Caco-2 (cell line): ENCODE measurements around the gene CCDC195. TPM values are rescaled to one million over a fixed set of nuclear protein-coding genes. Genes with fewer than 3 reads are reported as not detected.

Experiments used
- BruUV-seq: library from RNA; stranded (reverse); fragments of 400-500 nt; replicated peaks from 2 replicates; lab custom pipeline; 2021; lab: Mats Ljungman, UMichigan
- CTCF ChIA-PET: fragments of 300-600 bp; sonication (Branson Sonifier 250); formaldehyde crosslinking; loops from one replicate; lab custom pipeline; 2022; ENCODE audit warnings: antibody characterized with exemption; lab: Charles Lee
- POLR2A ChIA-PET: fragments of 300-600 bp; sonication (Branson Sonifier 250); formaldehyde crosslinking; loops from one replicate; lab custom pipeline; 2022; ENCODE audit warnings: antibody characterized with exemption; lab: Charles Lee
- DNase-seq, 2 experiments: peaks; one replicate each; pipeline versions ENCODE4 v3.0.0 to v3.0.0-alpha.2; 2020 to 2022
- H3K27me3 ChIP-seq: replicated peaks from 2 replicates; pipeline ENCODE4 v1.6.0; 2011; ENCODE audit warnings: low read length; ENCODE audit not compliant: control insufficient read depth, insufficient read depth
- H3K36me3 ChIP-seq: 2 replicates; pipeline ENCODE4 v1.5.1; 2011; ENCODE audit warnings: low read length; ENCODE audit not compliant: control insufficient read depth, insufficient read depth
- H3K4me1 ChIP-seq: fragments of 250-450 bp; sonication (Bioruptor Pico); 2 replicates; pipeline ENCODE4 v1.5.1; 2020; ENCODE audit warnings: mild to moderate bottlenecking
- H3K4me3 ChIP-seq: 2 replicates; pipeline ENCODE4 v1.5.1; 2011; ENCODE audit warnings: low read depth, mild to moderate bottlenecking, control low read depth, low read length
- H3K9me3 ChIP-seq: fragments of 250-450 bp; sonication (Bioruptor Pico); 2 replicates; pipeline ENCODE4 v1.5.1; 2020; ENCODE audit warnings: mild to moderate bottlenecking, moderate library complexity
- H3K27ac Mint-ChIP-seq: one replicate; pipeline ENCODE4 v1.8.0; 2022; ENCODE audit warnings: mixed read lengths; ENCODE audit not compliant: unreplicated experiment
- H3K27me3 Mint-ChIP-seq: one replicate; pipeline ENCODE4 v1.8.0; 2022; ENCODE audit warnings: mixed read lengths; ENCODE audit not compliant: insufficient read depth, unreplicated experiment
- H3K36me3 Mint-ChIP-seq: one replicate; pipeline ENCODE4 v1.8.0; 2022; ENCODE audit warnings: mild to moderate bottlenecking, mixed read lengths; ENCODE audit not compliant: insufficient read depth, unreplicated experiment
- H3K4me1 Mint-ChIP-seq: one replicate; pipeline ENCODE4 v1.8.0; 2022; ENCODE audit warnings: low read depth, mixed read lengths; ENCODE audit not compliant: unreplicated experiment
- H3K4me3 Mint-ChIP-seq: one replicate; pipeline ENCODE4 v1.8.0; 2022; ENCODE audit warnings: mild to moderate bottlenecking, moderate library complexity, mixed read lengths; ENCODE audit not compliant: unreplicated experiment
- H3K9me3 Mint-ChIP-seq: one replicate; pipeline ENCODE4 v1.8.0; 2022; ENCODE audit warnings: mixed read lengths; ENCODE audit not compliant: unreplicated experiment
- intact Hi-C: fragments of 100-400 bp; cut with micrococcal nuclease; formaldehyde crosslinking; loops from one replicate; pipeline ENCODE4 v1.10.0; 2022; ENCODE audit not compliant: unreplicated experiment
- total RNA-seq: library from RNA; stranded (reverse); gene quantifications from 2 replicates; pipeline ENCODE4 v1.2.3, GENCODE V29; 2022
- TF ChIP-seq, protein P1 (sequence below), 2 experiments: fragments of 200-600 bp in 1 of 2; IDR thresholded peaks; 1 replicate in 1 of 2; 2 replicates in 1 of 2; pipeline versions ENCODE4 v1.5.1 to v1.8.0; 2011 to 2022; ENCODE audit warnings: antibody characterized with exemption in 1 of 2, control low read depth in 1 of 2, inconsistent platforms in 1 of 2, low read depth in 1 of 2, low read length in 1 of 2, mild to moderate bottlenecking in 1 of 2, moderate library complexity in 1 of 2; ENCODE audit not compliant: insufficient read depth in 1 of 2, severe bottlenecking in 1 of 2, unreplicated experiment in 1 of 2

CCDC195 gene
- total RNA-seq, 1 experiment from 2014 or later, result not detected

DNA sequence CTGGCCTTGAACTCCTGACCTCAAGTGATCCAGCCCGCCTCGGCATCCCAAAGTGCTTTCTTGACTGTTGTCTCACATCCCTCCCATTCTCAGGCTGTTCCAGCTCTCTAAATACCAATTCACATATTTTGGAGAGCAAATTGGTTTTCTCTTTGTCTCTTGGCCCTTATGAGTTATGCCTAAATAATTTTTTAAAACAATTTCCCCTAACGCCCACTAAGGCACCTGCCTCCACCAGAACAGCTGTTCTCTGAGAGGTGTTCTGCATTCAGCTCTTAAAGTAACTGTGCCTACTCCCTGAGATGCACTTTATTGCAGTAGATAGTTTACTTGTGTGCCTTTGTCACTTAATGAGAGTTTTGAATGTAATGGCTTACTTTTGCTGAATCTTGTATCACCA lies 6.9 kb downstream of the CCDC195 start:
- no peaks in the 10 kb centered on the region for H3K9me3 ChIP-seq
- no peak overlapping the region for H3K4me3 Mint-ChIP-seq
- no TSS peak for BruUV-seq
- TF ChIP-seq, protein P1, sequence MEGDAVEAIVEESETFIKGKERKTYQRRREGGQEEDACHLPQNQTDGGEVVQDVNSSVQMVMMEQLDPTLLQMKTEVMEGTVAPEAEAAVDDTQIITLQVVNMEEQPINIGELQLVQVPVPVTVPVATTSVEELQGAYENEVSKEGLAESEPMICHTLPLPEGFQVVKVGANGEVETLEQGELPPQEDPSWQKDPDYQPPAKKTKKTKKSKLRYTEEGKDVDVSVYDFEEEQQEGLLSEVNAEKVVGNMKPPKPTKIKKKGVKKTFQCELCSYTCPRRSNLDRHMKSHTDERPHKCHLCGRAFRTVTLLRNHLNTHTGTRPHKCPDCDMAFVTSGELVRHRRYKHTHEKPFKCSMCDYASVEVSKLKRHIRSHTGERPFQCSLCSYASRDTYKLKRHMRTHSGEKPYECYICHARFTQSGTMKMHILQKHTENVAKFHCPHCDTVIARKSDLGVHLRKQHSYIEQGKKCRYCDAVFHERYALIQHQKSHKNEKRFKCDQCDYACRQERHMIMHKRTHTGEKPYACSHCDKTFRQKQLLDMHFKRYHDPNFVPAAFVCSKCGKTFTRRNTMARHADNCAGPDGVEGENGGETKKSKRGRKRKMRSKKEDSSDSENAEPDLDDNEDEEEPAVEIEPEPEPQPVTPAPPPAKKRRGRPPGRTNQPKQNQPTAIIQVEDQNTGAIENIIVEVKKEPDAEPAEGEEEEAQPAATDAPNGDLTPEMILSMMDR (IDR thresholded peaks at IDR 0.05; ENCODE audit: insufficient read depth in 1 of 2, low read depth in 1 of 2, low read length in 1 of 2, severe bottlenecking in 1 of 2, unreplicated experiment in 1 of 2), result no peak
- intact Hi-C loops, result no loop called here
- H3K9me3 Mint-ChIP-seq, result no peaks in the 10 kb centered on the region
- H3K4me3 ChIP-seq, result no peak overlapping the region
- no peaks in the 10 kb centered on the region for H3K36me3 Mint-ChIP-seq
- no peaks in the 10 kb centered on the region for H3K4me1 ChIP-seq
- no peaks in the 10 kb centered on the region for H3K36me3 ChIP-seq
- no peaks in the 10 kb centered on the region for H3K4me1 Mint-ChIP-seq
- ChIA-PET CTCF (no interaction called here), POLR2A (no interaction called here)
- no peaks in the 10 kb centered on the region for H3K27me3 ChIP-seq
- H3K27ac Mint-ChIP-seq, result no peak overlapping the region
- peaks cover 5% of the 10 kb centered on the region for H3K27me3 Mint-ChIP-seq
- DNase-seq, result no peak

- Mint-ChIP-seq H3K36me3 (no peaks in the 10 kb centered on the region), H3K4me1 (no peaks in the 10 kb centered on the region), H3K27me3 (no peaks in the 10 kb centered on the region), H3K27ac (no peak overlapping the region), H3K9me3 (no peaks in the 10 kb centered on the region), H3K4me3 (no peak overlapping the region)
- DNase-seq, result no peak
- ChIA-PET POLR2A (no interaction called here), CTCF (no interaction called here)
- no peaks in the 10 kb centered on the region for H3K36me3 ChIP-seq
- no peaks in the 10 kb centered on the region for H3K4me1 ChIP-seq
- H3K27me3 ChIP-seq, result no peaks in the 10 kb centered on the region
- TF ChIP-seq, protein P1 (IDR thresholded peaks at IDR 0.05; ENCODE audit: insufficient read depth in 1 of 2, low read depth in 1 of 2, low read length in 1 of 2, severe bottlenecking in 1 of 2, unreplicated experiment in 1 of 2), result no peak
- no TSS peak for BruUV-seq
- no peaks in the 10 kb centered on the region for H3K9me3 ChIP-seq
- intact Hi-C loops, result no loop called here
- H3K4me3 ChIP-seq, result no peak overlapping the region
These were observed 21.7 kb downstream of the CCDC195 start for GRCh38 chr2:224694502-224694901.

DNA sequence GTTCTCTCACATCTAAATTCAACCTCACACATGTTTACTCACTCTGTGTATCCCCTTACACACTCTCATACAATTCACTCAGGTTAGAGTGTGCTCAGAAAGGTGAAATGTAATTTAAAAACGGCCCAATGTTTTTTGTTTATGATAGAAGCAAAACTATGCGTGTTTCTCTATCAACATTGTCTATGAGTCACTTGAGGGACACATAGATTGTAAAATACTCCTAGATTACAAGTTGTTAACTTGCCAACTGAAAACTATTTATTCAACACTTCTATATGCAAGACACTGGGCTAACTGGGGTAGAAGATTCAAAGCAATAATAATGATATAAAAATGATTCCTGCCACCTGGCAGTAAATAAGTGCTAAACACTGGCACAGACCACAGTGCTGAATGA lies 24.6 kb downstream of the CCDC195 start:
- Mint-ChIP-seq H3K4me1 (no peaks in the 10 kb centered on the region), H3K4me3 (no peak overlapping the region), H3K27ac (no peak overlapping the region), H3K9me3 (no peaks in the 10 kb centered on the region), H3K36me3 (no peaks in the 10 kb centered on the region), H3K27me3 (no peaks in the 10 kb centered on the region)
- ChIA-PET CTCF (no interaction called here), POLR2A (no interaction called here)
- H3K36me3 ChIP-seq, result no peaks in the 10 kb centered on the region
- H3K4me3 ChIP-seq, result no peak overlapping the region
- no TSS peak for BruUV-seq
- intact Hi-C loops, result no loop called here
- TF ChIP-seq, protein P1 (IDR thresholded peaks at IDR 0.05; ENCODE audit: insufficient read depth in 1 of 2, low read depth in 1 of 2, low read length in 1 of 2, severe bottlenecking in 1 of 2, unreplicated experiment in 1 of 2), result no peak
- H3K9me3 ChIP-seq, result no peaks in the 10 kb centered on the region
- DNase-seq, result no peak
- no peaks in the 10 kb centered on the region for H3K4me1 ChIP-seq
- no peaks in the 10 kb centered on the region for H3K27me3 ChIP-seq
